Endothelial cell of umbilical vein (primary cell): Measurements from ENCODE around the gene ORAI3. TPM values are rescaled to one million over a fixed set of nuclear protein-coding genes. Genes with fewer than 3 reads are reported as not detected.

Source experiments
- BruUV-seq: library from RNA; stranded (reverse); fragments of 400-500 nt; replicated peaks from 2 replicates; lab custom pipeline; 2021; lab: Mats Ljungman, UMichigan
- CTCF ChIA-PET: fragments of 300-600, 350-600 bp; sonication (Branson Sonifier 250); formaldehyde crosslinking; loops from one replicate; lab custom pipeline; 2021; ENCODE audit warnings: antibody characterized with exemption, inconsistent platforms; lab: Charles Lee
- POLR2A ChIA-PET: fragments of 300-600, 350-600 bp; sonication (Branson Sonifier 250); formaldehyde crosslinking; loops from one replicate; lab custom pipeline; 2021; ENCODE audit warnings: antibody characterized with exemption, inconsistent platforms; lab: Charles Lee
- DNase-seq: peaks from one replicate; pipeline ENCODE4 v3.0.0-alpha.2; 2011; ENCODE audit warnings: low read depth, low spot score
- FAIRE-seq: peaks from 2 replicates; lab custom pipeline; 2011; peaks lifted over from hg19 to GRCh38; lab: Jason Lieb, UNC
- H2AFZ ChIP-seq: 2 replicates; pipeline ENCODE4 v1.6.0; 2012; ENCODE audit warnings: low read depth, low read length, control low read depth, inconsistent platforms
- H3K27ac ChIP-seq: 2 replicates; pipeline ENCODE4 v1.5.1; 2011; ENCODE audit warnings: low read depth, mild to moderate bottlenecking, control low read depth, low read length, moderate library complexity; ENCODE audit not compliant: insufficient read depth
- H3K27me3 ChIP-seq, 2 experiments: 2 replicates each; pipeline versions ENCODE4 v1.6.0 to v1.6.1; 2011; ENCODE audit warnings: low read length in 2 of 2, mixed read lengths in 1 of 2; ENCODE audit not compliant: control insufficient read depth in 2 of 2, insufficient read depth in 2 of 2
- H3K36me3 ChIP-seq, 2 experiments: 2 replicates in 1 of 2; 3 replicates in 1 of 2; pipeline ENCODE4 v1.5.1; 2011; ENCODE audit warnings: low read length in 2 of 2, mild to moderate bottlenecking in 1 of 2, moderate library complexity in 1 of 2; ENCODE audit not compliant: control insufficient read depth in 2 of 2, insufficient read depth in 2 of 2; ENCODE audit errors: extremely low read depth in 1 of 2
- H3K4me1 ChIP-seq: 3 replicates; pipeline ENCODE4 v1.5.1; 2011; ENCODE audit warnings: mild to moderate bottlenecking, low read length; ENCODE audit not compliant: control insufficient read depth, insufficient read depth; ENCODE audit errors: extremely low read depth
- H3K4me2 ChIP-seq: 2 replicates; pipeline ENCODE4 v1.6.1; 2011; ENCODE audit warnings: low read length, control low read depth, mixed read lengths; ENCODE audit not compliant: insufficient read depth
- H3K4me3 ChIP-seq, 3 experiments: fragments of 200-600 bp in 1 of 3; sonication (generic), shearing (Covaris generic) in 1 of 3; replicated peaks in 1 of 3; 2 replicates each; pipeline ENCODE4 v1.5.1; 2011 to 2016; ENCODE audit warnings: control low read depth in 3 of 3, low read length in 3 of 3, mild to moderate bottlenecking in 2 of 3, inconsistent platforms in 1 of 3, low read depth in 1 of 3, moderate library complexity in 1 of 3; ENCODE audit not compliant: insufficient read depth in 1 of 3
- H3K79me2 ChIP-seq: 2 replicates; pipeline ENCODE4 v1.6.0; 2012; ENCODE audit warnings: low read length, inconsistent platforms; ENCODE audit not compliant: control insufficient read depth, insufficient read depth
- H3K9ac ChIP-seq: replicated peaks from 2 replicates; pipeline ENCODE3; 2011; ENCODE audit warnings: low read length, control low read depth; ENCODE audit not compliant: insufficient read depth; ENCODE audit errors: extremely low read depth
- H3K9me1 ChIP-seq: replicated peaks from 3 replicates; pipeline ENCODE4 v1.6.0; 2011; ENCODE audit warnings: mild to moderate bottlenecking, low read length; ENCODE audit not compliant: control insufficient read depth, insufficient read depth; ENCODE audit errors: extremely low read depth
- H3K9me3 ChIP-seq: replicated peaks from 2 replicates; pipeline ENCODE4 v1.5.1; 2012; ENCODE audit warnings: low read length, inconsistent platforms; ENCODE audit not compliant: control insufficient read depth, insufficient read depth
- H4K20me1 ChIP-seq: replicated peaks from 2 replicates; pipeline ENCODE3; 2011; ENCODE audit warnings: mild to moderate bottlenecking, low read length; ENCODE audit not compliant: control insufficient read depth, insufficient read depth; ENCODE audit errors: extremely low read depth
- EZH2 ChIP-seq: IDR thresholded peaks from 2 replicates; pipeline ENCODE4 v1.6.1; 2012; ENCODE audit warnings: borderline replicate concordance, low read depth, mild to moderate bottlenecking, moderate library complexity, low read length, inconsistent platforms; ENCODE audit not compliant: severe bottlenecking
- FOS ChIP-seq: IDR thresholded peaks from 2 replicates; pipeline ENCODE4 v1.6.1; 2011; ENCODE audit warnings: mild to moderate bottlenecking, low read length, moderate library complexity, borderline replicate concordance; ENCODE audit not compliant: insufficient read depth
- GATA2 ChIP-seq: IDR thresholded peaks from 2 replicates; pipeline ENCODE4 v1.7.0; 2011; ENCODE audit warnings: low read depth, mild to moderate bottlenecking, moderate library complexity, mixed read lengths, low read length; ENCODE audit not compliant: insufficient read length, insufficient read depth
- JUN ChIP-seq: IDR thresholded peaks from 2 replicates; pipeline ENCODE4 v1.6.1; 2011; ENCODE audit warnings: borderline replicate concordance, low read depth; ENCODE audit not compliant: insufficient read length, insufficient read depth
- MYC ChIP-seq: IDR thresholded peaks from one replicate; pipeline ENCODE4 v1.6.1; 2011; ENCODE audit warnings: mild to moderate bottlenecking, low read depth, low read length
- POLR2A ChIP-seq: IDR thresholded peaks from 2 replicates; pipeline ENCODE4 v1.6.1; 2012; ENCODE audit warnings: low read depth, mild to moderate bottlenecking, control low read depth, low read length
- POLR2AphosphoS5 ChIP-seq: IDR thresholded peaks from 2 replicates; pipeline ENCODE4 v1.6.1; 2012; ENCODE audit warnings: low read depth, mild to moderate bottlenecking, control low read depth, low read length, moderate library complexity; ENCODE audit not compliant: insufficient read depth
- dilution Hi-C: fragments of 300-500 bp; cut with MboI; formaldehyde crosslinking; loops from one replicate; pipeline ENCODE4 v1.15.0; 2019; ENCODE audit warnings: low sequenced_read_pairs; ENCODE audit not compliant: extremely low pct_ligation_motif_present
- intact Hi-C: fragments of 100-400 bp; cut with micrococcal nuclease; formaldehyde crosslinking; loops from one replicate; pipeline ENCODE4 v1.10.0; 2022
- polyA plus RNA-seq, 4 experiments: library from polyadenylated mRNA; depleted of rRNA in 3 of 4; stranded (reverse) in 3 of 4; unstranded in 1 of 4; fragments of >200 nt; gene quantifications; 2 replicates each; pipeline versions ENCODE4 v1.2.1 to v1.2.3, GENCODE V29; 2011 to 2012; ENCODE audit warnings: missing spikeins in 1 of 4
- total RNA-seq: library from RNA; stranded (reverse); gene quantifications from 2 replicates; pipeline ENCODE4 v1.2.3, GENCODE V29; 2021
- TF ChIP-seq, protein P1 (sequence below), 2 donors: IDR thresholded peaks; 1 replicate in 1 of 2; 2 replicates in 1 of 2; pipeline ENCODE4 v1.5.1; 2011; ENCODE audit warnings: low read length in 2 of 2, mild to moderate bottlenecking in 2 of 2, moderate library complexity in 2 of 2, control low read depth in 1 of 2, inconsistent platforms in 1 of 2, low read depth in 1 of 2; ENCODE audit not compliant: insufficient read depth in 1 of 2; ENCODE audit errors: extremely low read depth in 1 of 2
- TF ChIP-seq, protein P2 (sequence below): IDR thresholded peaks from 2 replicates; pipeline ENCODE4 v1.6.1; 2011; ENCODE audit not compliant: insufficient read depth, insufficient read length

The ORAI3 gene
- total and polyA plus RNA-seq, 2 donors (not counting 3 experiments of a cell fraction or from before 2014, with no cell fraction given) = 17.6 to 25.4 TPM

DNA sequence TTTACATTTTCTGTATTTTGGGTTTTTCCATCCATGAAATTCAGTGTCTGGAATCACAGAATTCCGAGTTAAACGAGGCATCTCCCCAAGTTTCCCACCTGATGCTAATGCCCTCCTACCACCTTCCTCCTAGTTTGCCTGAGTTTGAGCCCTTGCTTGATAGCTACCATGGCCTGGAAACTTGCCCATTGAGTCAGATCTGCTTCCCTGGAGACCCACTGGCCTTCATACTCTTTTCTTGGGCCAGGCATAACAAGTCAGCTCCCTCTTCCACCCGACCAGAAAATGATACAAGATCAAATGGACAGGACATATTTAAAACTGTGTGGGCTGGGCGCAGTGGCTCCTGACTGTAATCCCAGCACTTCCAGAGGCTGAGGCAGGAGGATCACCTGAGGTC is 18.9 kb downstream of the ORAI3 start:
- Histone ChIP-seq H2AFZ (no peak overlapping the region), H3K4me2 (no peak overlapping the region), H3K36me3 (peaks cover 23 to 57% of the 10 kb centered on the region in 2 experiments), H3K9me3 (no peaks in the 10 kb centered on the region), H3K9me1 (no peaks in the 10 kb centered on the region), H3K9ac (no peak overlapping the region), H4K20me1 (no peaks in the 10 kb centered on the region), H3K4me3 (no peak overlapping the region), H3K27ac (no peak overlapping the region), H3K79me2 (no peaks in the 10 kb centered on the region), H3K4me1 (no peaks in the 10 kb centered on the region), H3K27me3 (no peaks in the 10 kb centered on the region)
- POLR2A ChIA-PET = no interaction called here
- intact Hi-C loops (no loop called here), dilution Hi-C loops (no loop called here)
- CTCF ChIA-PET = interaction anchor here (0.7 to 0.9 kb wide), 2 partner anchors 14 to 105 kb away, joined by 3 read pairs; no protein-coding TSS in a partner anchor
- no TSS peak for BruUV-seq
- TF ChIP-seq MYC (no peak), FOS (no peak), POLR2A (no peak), EZH2 (no peak), POLR2AphosphoS5 (no peak), GATA2 (no peak), JUN (no peak)
- TF ChIP-seq, protein P1, sequence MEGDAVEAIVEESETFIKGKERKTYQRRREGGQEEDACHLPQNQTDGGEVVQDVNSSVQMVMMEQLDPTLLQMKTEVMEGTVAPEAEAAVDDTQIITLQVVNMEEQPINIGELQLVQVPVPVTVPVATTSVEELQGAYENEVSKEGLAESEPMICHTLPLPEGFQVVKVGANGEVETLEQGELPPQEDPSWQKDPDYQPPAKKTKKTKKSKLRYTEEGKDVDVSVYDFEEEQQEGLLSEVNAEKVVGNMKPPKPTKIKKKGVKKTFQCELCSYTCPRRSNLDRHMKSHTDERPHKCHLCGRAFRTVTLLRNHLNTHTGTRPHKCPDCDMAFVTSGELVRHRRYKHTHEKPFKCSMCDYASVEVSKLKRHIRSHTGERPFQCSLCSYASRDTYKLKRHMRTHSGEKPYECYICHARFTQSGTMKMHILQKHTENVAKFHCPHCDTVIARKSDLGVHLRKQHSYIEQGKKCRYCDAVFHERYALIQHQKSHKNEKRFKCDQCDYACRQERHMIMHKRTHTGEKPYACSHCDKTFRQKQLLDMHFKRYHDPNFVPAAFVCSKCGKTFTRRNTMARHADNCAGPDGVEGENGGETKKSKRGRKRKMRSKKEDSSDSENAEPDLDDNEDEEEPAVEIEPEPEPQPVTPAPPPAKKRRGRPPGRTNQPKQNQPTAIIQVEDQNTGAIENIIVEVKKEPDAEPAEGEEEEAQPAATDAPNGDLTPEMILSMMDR (IDR thresholded peaks at IDR 0.05; ENCODE audit: extremely low read depth in 1 of 2, insufficient read depth in 1 of 2, low read depth in 1 of 2, low read length in 2 of 2) = no peak
- TF ChIP-seq, protein P2, sequence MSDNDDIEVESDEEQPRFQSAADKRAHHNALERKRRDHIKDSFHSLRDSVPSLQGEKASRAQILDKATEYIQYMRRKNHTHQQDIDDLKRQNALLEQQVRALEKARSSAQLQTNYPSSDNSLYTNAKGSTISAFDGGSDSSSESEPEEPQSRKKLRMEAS = no peak
- no peak for FAIRE-seq
- no peak for DNase-seq
